Measurements from ENCODE around the gene GNPTG. TPM values are rescaled to one million over a fixed set of nuclear protein-coding genes. Genes with fewer than 3 reads are reported as not detected.

GNPTG gene
- total and polyA plus RNA-seq, 2 donors (not counting 1 experiment from before 2014, with no cell fraction given), result 76.0 to 109 TPM

GRCh38 chr16:1385232-1385631 lies 33.5 kb downstream of the GNPTG start:
- DNase-seq (no peak), ATAC-seq (ENCODE audit: low read depth) (no peak)
- H3K4me1 ChIP-seq (ENCODE audit: control insufficient read depth in 2 of 2, insufficient read depth in 2 of 2, low read length in 2 of 2), result peaks cover under 1 to 2% of the 10 kb centered on the region in 2 donors
- H3K4me2 ChIP-seq (replicated peaks; ENCODE audit: low read depth, low read length, poor library complexity, severe bottlenecking), result no peak overlapping the region
- H3K9ac ChIP-seq (ENCODE audit: low read length), result no peak overlapping the region
- H3K79me2 ChIP-seq (ENCODE audit: control insufficient read depth, insufficient read depth, low read length), result peaks cover 60% of the 10 kb centered on the region
- no peaks in the 10 kb centered on the region for H3K9me3 Mint-ChIP-seq (ENCODE audit: insufficient read depth)
- H3K4me1 Mint-ChIP-seq, result peaks cover 1% of the 10 kb centered on the region
- H3K36me3 ChIP-seq (replicated peaks in 1 of 2; ENCODE audit: control extremely low read depth in 1 of 2, control insufficient read depth in 1 of 2, extremely low read depth in 1 of 2, insufficient read depth in 2 of 2, low read length in 1 of 2), result peaks cover 0 to 54% of the 10 kb centered on the region in 2 experiments
- no peak overlapping the region for H3K27ac ChIP-seq (ENCODE audit: low read length in 2 of 2)
- H4K20me1 ChIP-seq (ENCODE audit: control insufficient read depth, insufficient read depth, low read length, poor library complexity, severe bottlenecking), result peaks cover 88% of the 10 kb centered on the region
- H2AFZ ChIP-seq (ENCODE audit: insufficient read depth, low read depth, low read length, poor library complexity, severe bottlenecking), result no peak overlapping the region
- no peaks in the 10 kb centered on the region for H3K27me3 ChIP-seq (replicated peaks in 1 of 4; ENCODE audit: control extremely low read depth in 1 of 4, control insufficient read depth in 3 of 4, insufficient read depth in 4 of 4, low read length in 3 of 4)
- H3K4me3 Mint-ChIP-seq, result no peak overlapping the region
- H3K4me3 ChIP-seq (ENCODE audit: control extremely low read depth in 1 of 5, extremely low read depth in 1 of 5, insufficient read depth in 1 of 5, low read depth in 2 of 5, low read length in 4 of 5), result no peak overlapping the region
- ChIA-PET CTCF (interaction anchor here (0.7 to 1.2 kb wide), 2 partner anchors 20 to 22 kb away, joined by 3 to 4 read pairs; no protein-coding TSS in a partner anchor), POLR2A (interaction anchor here (0.6 kb wide), 1 partner anchor 25 kb away, joined by 3 read pairs; no protein-coding TSS in a partner anchor)
- H3K9me3 ChIP-seq (ENCODE audit: control extremely low read depth in 1 of 3, control insufficient read depth in 2 of 3, insufficient read depth in 1 of 3, low read length in 2 of 3), result no peaks in the 10 kb centered on the region
- WGBS (ENCODE audit: insufficient coverage), result 97% methylated on average over 39 of the region's 39 CpGs
- TF ChIP-seq CTCF (IDR thresholded peaks at IDR 0.05) (no peak), EZH2 (IDR thresholded peaks at IDR 0.05; ENCODE audit: borderline replicate concordance, insufficient read depth, low read depth, low read length, poor library complexity, severe bottlenecking) (no peak)
- intact Hi-C loops (cut with micrococcal nuclease), result no loop called here
- H3K27me3 Mint-ChIP-seq, result no peaks in the 10 kb centered on the region
- no peak overlapping the region for H3K27ac Mint-ChIP-seq

- ChIA-PET CTCF (no interaction called here), POLR2A (no interaction called here)
- H3K27me3 Mint-ChIP-seq, result no peaks in the 10 kb centered on the region
- Histone ChIP-seq H4K20me1 (ENCODE audit: control insufficient read depth, insufficient read depth, low read length, poor library complexity, severe bottlenecking) (peaks cover 69% of the 10 kb centered on the region), H3K4me3 (ENCODE audit: control extremely low read depth in 1 of 5, extremely low read depth in 1 of 5, insufficient read depth in 1 of 5, low read depth in 2 of 5, low read length in 4 of 5) (no peak overlapping the region), H3K79me2 (ENCODE audit: control insufficient read depth, insufficient read depth, low read length) (peaks cover 64% of the 10 kb centered on the region), H3K9me3 (ENCODE audit: control extremely low read depth in 1 of 3, control insufficient read depth in 2 of 3, insufficient read depth in 1 of 3, low read length in 2 of 3) (no peaks in the 10 kb centered on the region), H3K4me1 (ENCODE audit: control insufficient read depth in 2 of 2, insufficient read depth in 2 of 2, low read length in 2 of 2) (no peaks in the 10 kb centered on the region), H2AFZ (ENCODE audit: insufficient read depth, low read depth, low read length, poor library complexity, severe bottlenecking) (no peak overlapping the region), H3K27me3 (replicated peaks in 1 of 4; ENCODE audit: control extremely low read depth in 1 of 4, control insufficient read depth in 3 of 4, insufficient read depth in 4 of 4, low read length in 3 of 4) (no peaks in the 10 kb centered on the region), H3K27ac (ENCODE audit: low read length in 2 of 2) (no peak overlapping the region), H3K36me3 (replicated peaks in 1 of 2; ENCODE audit: control extremely low read depth in 1 of 2, control insufficient read depth in 1 of 2, extremely low read depth in 1 of 2, insufficient read depth in 2 of 2, low read length in 1 of 2) (peaks cover 0 to 51% of the 10 kb centered on the region in 2 experiments), H3K9ac (ENCODE audit: low read length) (no peak overlapping the region), H3K4me2 (replicated peaks; ENCODE audit: low read depth, low read length, poor library complexity, severe bottlenecking) (no peak overlapping the region)
- WGBS (ENCODE audit: insufficient coverage), result 98% methylated on average over 13 of the region's 16 CpGs
- TF ChIP-seq EZH2 (IDR thresholded peaks at IDR 0.05; ENCODE audit: borderline replicate concordance, insufficient read depth, low read depth, low read length, poor library complexity, severe bottlenecking) (no peak), CTCF (IDR thresholded peaks at IDR 0.05) (no peak)
- ATAC-seq (ENCODE audit: low read depth) (no peak), DNase-seq (no peak)
- H3K9me3 Mint-ChIP-seq (ENCODE audit: insufficient read depth), result no peaks in the 10 kb centered on the region
- intact Hi-C loops (cut with micrococcal nuclease), result no loop called here
- no peak overlapping the region for H3K27ac Mint-ChIP-seq
- no peak overlapping the region for H3K4me3 Mint-ChIP-seq
- H3K4me1 Mint-ChIP-seq, result no peaks in the 10 kb centered on the region
Measured at GRCh38 chr16:1387331-1387730, 35.6 kb downstream of the GNPTG start.
